Measurements from ENCODE around the gene GAL3ST3. TPM values are rescaled to one million over a fixed set of nuclear protein-coding genes. Genes with fewer than 3 reads are reported as not detected.
"Not testable (repeated sequence)": the region's sequence is repeated elsewhere in the genome, so short reads cannot be mapped to it uniquely, and the experiment has no call there.

Gene GAL3ST3
- total and polyA plus RNA-seq, 2 donors (not counting 1 experiment from before 2014, with no cell fraction given), result not detected

- peaks cover 20% of the 10 kb centered on the region for H3K79me2 ChIP-seq (ENCODE audit: control insufficient read depth, insufficient read depth, low read length)
Measured at GRCh38 chr11:66080055-66080817, 31.3 kb upstream of the GAL3ST3 start.

GRCh38 chr11:66078949-66079348 is 30.0 kb upstream of the GAL3ST3 start:
- H3K36me3 ChIP-seq (ENCODE audit: control insufficient read depth, insufficient read depth, low read length); H3K4me3 ChIP-seq (replicated peaks in 1 of 4; ENCODE audit: control extremely low read depth in 1 of 4, insufficient read depth in 1 of 4, low read depth in 3 of 4, low read length in 4 of 4); H3K9ac ChIP-seq (ENCODE audit: insufficient read depth, low read length); H3K27me3 ChIP-seq (ENCODE audit: control insufficient read depth, insufficient read depth, low read length); H3K4me2 ChIP-seq (ENCODE audit: extremely low read depth, insufficient read depth, low read length); H2AFZ ChIP-seq (ENCODE audit: low read length); DNase-seq (ENCODE audit: low read depth in 2 of 2); H3K9me3 ChIP-seq (ENCODE audit: control insufficient read depth, insufficient read depth, low read depth, low read length); H3K27ac ChIP-seq (ENCODE audit: insufficient read depth, low read length); H4K20me1 ChIP-seq (ENCODE audit: control insufficient read depth, extremely low read depth, insufficient read depth, low read length); H3K4me1 ChIP-seq (ENCODE audit: control insufficient read depth, extremely low read depth, insufficient read depth, low read length): not testable (repeated sequence)
- H3K79me2 ChIP-seq (ENCODE audit: control insufficient read depth, insufficient read depth, low read length), result peaks cover 15% of the 10 kb centered on the region

More at GRCh38 chr11:66080055-66080817, 31.3 kb upstream of the GAL3ST3 start:
- Histone ChIP-seq H3K9me3 (ENCODE audit: control insufficient read depth, insufficient read depth, low read depth, low read length) (no peaks in the 10 kb centered on the region), H4K20me1 (ENCODE audit: control insufficient read depth, extremely low read depth, insufficient read depth, low read length) (peaks cover 1% of the 10 kb centered on the region), H3K4me1 (ENCODE audit: control insufficient read depth, extremely low read depth, insufficient read depth, low read length) (peaks cover 8% of the 10 kb centered on the region), H3K9ac (ENCODE audit: insufficient read depth, low read length) (no peak overlapping the region), H3K27ac (ENCODE audit: insufficient read depth, low read length) (peak overlapping the region; percentile 10), H2AFZ (ENCODE audit: low read length) (no peak overlapping the region), H3K27me3 (ENCODE audit: control insufficient read depth, insufficient read depth, low read length) (no peaks in the 10 kb centered on the region), H3K4me3 (replicated peaks in 1 of 4; ENCODE audit: control extremely low read depth in 1 of 4, insufficient read depth in 1 of 4, low read depth in 3 of 4, low read length in 4 of 4) (no peak overlapping the region), H3K36me3 (ENCODE audit: control insufficient read depth, insufficient read depth, low read length) (no peaks in the 10 kb centered on the region), H3K4me2 (ENCODE audit: extremely low read depth, insufficient read depth, low read length) (peak overlapping the region; percentile 40)
- no peak for TF ChIP-seq EZH2 (IDR thresholded peaks at IDR 0.05; ENCODE audit: low read length, missing control alignments)
- TF ChIP-seq CTCF (conservative IDR thresholded peaks at IDR 0.05 in 1 of 2, IDR thresholded peaks at IDR 0.05 in 1 of 2; ENCODE audit: low read depth in 1 of 2, low read length in 2 of 2), result no peak
- DNase-seq (ENCODE audit: low read depth in 2 of 2), result peak; percentile 81

- TF ChIP-seq CTCF (conservative IDR thresholded peaks at IDR 0.05 in 1 of 2, IDR thresholded peaks at IDR 0.05 in 1 of 2; ENCODE audit: low read depth in 1 of 2, low read length in 2 of 2) (no peak), EZH2 (IDR thresholded peaks at IDR 0.05; ENCODE audit: low read length, missing control alignments) (no peak)
- Histone ChIP-seq H3K9ac (ENCODE audit: insufficient read depth, low read length) (no peak overlapping the region), H4K20me1 (ENCODE audit: control insufficient read depth, extremely low read depth, insufficient read depth, low read length) (peaks cover 1% of the 10 kb centered on the region), H3K4me1 (ENCODE audit: control insufficient read depth, extremely low read depth, insufficient read depth, low read length) (peaks cover 8% of the 10 kb centered on the region), H3K9me3 (ENCODE audit: control insufficient read depth, insufficient read depth, low read depth, low read length) (no peaks in the 10 kb centered on the region), H3K4me3 (replicated peaks in 1 of 4; ENCODE audit: control extremely low read depth in 1 of 4, insufficient read depth in 1 of 4, low read depth in 3 of 4, low read length in 4 of 4) (no peak overlapping the region), H3K27ac (ENCODE audit: insufficient read depth, low read length) (no peak overlapping the region), H3K27me3 (ENCODE audit: control insufficient read depth, insufficient read depth, low read length) (no peaks in the 10 kb centered on the region), H3K4me2 (ENCODE audit: extremely low read depth, insufficient read depth, low read length) (no peak overlapping the region), H3K79me2 (ENCODE audit: control insufficient read depth, insufficient read depth, low read length) (peaks cover 15% of the 10 kb centered on the region), H2AFZ (ENCODE audit: low read length) (no peak overlapping the region), H3K36me3 (ENCODE audit: control insufficient read depth, insufficient read depth, low read length) (no peaks in the 10 kb centered on the region)
- DNase-seq (ENCODE audit: low read depth in 2 of 2), result no peak
Measured at GRCh38 chr11:66077927-66078326, 29.0 kb upstream of the GAL3ST3 start.
